PC-3 (cell line): ENCODE measurements around the gene USP40. TPM values are rescaled to one million over a fixed set of nuclear protein-coding genes. Genes with fewer than 3 reads are reported as not detected.
"Not testable (repeated sequence)": the region's sequence is repeated elsewhere in the genome, so short reads cannot be mapped to it uniquely, and the experiment has no call there.

Experiments used
- ATAC-seq: fragments of 200-7000 bp; cut with Tn5 transposase; 2 replicates; pipeline ENCODE4 v1.9.1; 2020; ENCODE audit warnings: mild to moderate bottlenecking, moderate library complexity
- BruUV-seq: library from RNA; stranded (reverse); fragments of 400-500 nt; replicated peaks from 2 replicates; lab custom pipeline; 2021; lab: Mats Ljungman, UMichigan
- CTCF ChIA-PET: fragments of 300-600 bp; sonication (Branson Sonifier 250); formaldehyde crosslinking; loops from one replicate; lab custom pipeline; 2022; ENCODE audit warnings: antibody characterized with exemption; lab: Charles Lee
- POLR2A ChIA-PET: fragments of 300-600 bp; sonication (Branson Sonifier 250); formaldehyde crosslinking; loops from one replicate; lab custom pipeline; 2022; ENCODE audit warnings: antibody characterized with exemption; ENCODE audit not compliant: unreplicated experiment; lab: Charles Lee
- DNase-seq: peaks from one replicate; pipeline ENCODE4 v3.0.0-alpha.2; 2015
- H2AFZ ChIP-seq: fragments of 300-600 bp; sonication (generic); 2 replicates; pipeline ENCODE4 v1.6.0; 2016; ENCODE audit warnings: antibody characterized with exemption, low read length
- H3F3A ChIP-seq: fragments of 300-600 bp; sonication (generic); one replicate; pipeline ENCODE4 v1.6.0; 2017; ENCODE audit warnings: antibody characterized with exemption, low read length, control low read depth, mild to moderate bottlenecking; ENCODE audit not compliant: unreplicated experiment
- H3K27ac ChIP-seq: fragments of 300-600 bp; sonication (generic); 2 replicates; pipeline ENCODE4 v1.5.1; 2016; ENCODE audit warnings: mild to moderate bottlenecking, low read length
- H3K27me3 ChIP-seq: fragments of 300-600 bp; sonication (generic); 2 replicates; pipeline ENCODE4 v1.6.1; 2016; ENCODE audit warnings: low read length, mixed read lengths
- H3K36me3 ChIP-seq: fragments of 300-600 bp; sonication (generic); 2 replicates; pipeline ENCODE4 v1.6.1; 2016; ENCODE audit warnings: low read depth, mixed run types, low read length, mixed read lengths
- H3K4me1 ChIP-seq: fragments of 300-600 bp; sonication (generic); 2 replicates; pipeline ENCODE4 v1.5.1; 2016; ENCODE audit warnings: low read length; ENCODE audit not compliant: insufficient read depth
- H3K4me2 ChIP-seq: fragments of 300-600 bp; sonication (generic); 2 replicates; pipeline ENCODE4 v1.6.0; 2016; ENCODE audit warnings: low read length
- H3K4me3 ChIP-seq: fragments of 300-600 bp; sonication (generic); 2 replicates; pipeline ENCODE4 v1.5.1; 2016; ENCODE audit warnings: mild to moderate bottlenecking, low read length, mixed read lengths
- H3K79me2 ChIP-seq: fragments of 300-600 bp; sonication (generic); 2 replicates; pipeline ENCODE4 v1.6.1; 2017; ENCODE audit warnings: low read length, mixed read lengths
- H3K9ac ChIP-seq: fragments of 300-600 bp; sonication (generic); 2 replicates; pipeline ENCODE4 v1.6.0; 2016; ENCODE audit warnings: mild to moderate bottlenecking, low read length
- H3K9me2 ChIP-seq: fragments of 300-600 bp; sonication (generic); replicated peaks from 2 replicates; pipeline ENCODE4 v1.6.1; 2016; ENCODE audit warnings: mixed run types, low read length, mixed read lengths
- H3K9me3 ChIP-seq: fragments of 300-600 bp; sonication (generic); 2 replicates; pipeline ENCODE4 v1.6.1; 2016; ENCODE audit warnings: low read length, mixed read lengths
- H4K20me1 ChIP-seq: fragments of 300-600 bp; sonication (generic); 2 replicates; pipeline ENCODE4 v1.6.1; 2016; ENCODE audit warnings: low read length, mixed read lengths
- EZH2 ChIP-seq: fragments of 300-600 bp; sonication (generic); IDR thresholded peaks from one replicate; pipeline ENCODE4 v1.6.1; 2017; ENCODE audit warnings: antibody characterized with exemption, mild to moderate bottlenecking, low read length; ENCODE audit not compliant: unreplicated experiment
- EZH2phosphoT487 ChIP-seq: fragments of 300-600 bp; sonication (generic); IDR thresholded peaks from 2 replicates; pipeline ENCODE4 v1.6.1; 2018; ENCODE audit warnings: mild to moderate bottlenecking, antibody characterized with exemption, low read length, borderline replicate concordance
- intact Hi-C: fragments of 100-400 bp; cut with micrococcal nuclease; formaldehyde crosslinking; loops from 2 replicates; pipeline ENCODE4 v1.9.0; 2023
- total RNA-seq: library from RNA; depleted of rRNA; stranded (reverse); fragments of >200 nt; gene quantifications from 2 replicates; pipeline ENCODE4 v1.2.3, GENCODE V29; 2014
- TF ChIP-seq, protein P1 (sequence below): fragments of 300-600 bp; sonication (generic); conservative IDR thresholded peaks from 2 replicates; pipeline ENCODE4 v1.5.1; 2017; ENCODE audit warnings: antibody characterized with exemption, low read depth, mild to moderate bottlenecking, low read length

Gene USP40
- total RNA-seq, 1 experiment from 2014 or later: 32.1 TPM

DNA sequence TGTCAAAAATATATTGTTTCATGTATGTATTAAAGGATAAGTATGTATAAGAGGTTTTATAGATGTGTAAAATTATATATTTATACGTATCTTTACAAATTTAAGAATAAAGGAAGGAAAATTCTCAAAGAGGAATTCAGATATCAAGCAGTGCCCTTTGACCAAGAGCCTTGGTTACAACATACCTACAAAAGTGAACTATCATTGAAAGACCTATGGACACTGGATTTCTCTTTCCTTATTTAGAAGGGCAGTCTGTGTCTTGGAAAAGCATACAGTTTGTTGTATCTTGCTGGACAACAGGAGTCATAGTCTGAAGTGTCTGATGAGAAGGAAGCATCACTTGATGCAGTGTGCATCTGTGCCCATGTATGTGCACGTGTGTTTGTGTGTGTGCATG lies 21.8 kb upstream of the USP40 start:
- no peaks in the 10 kb centered on the region for H3K9me2 ChIP-seq
- no peaks in the 10 kb centered on the region for H3K4me1 ChIP-seq
- intact Hi-C loops: no loop called here
- no peaks in the 10 kb centered on the region for H3K27me3 ChIP-seq
- H3K79me2 ChIP-seq: no peaks in the 10 kb centered on the region
- no peak overlapping the region for H3K4me2 ChIP-seq
- DNase-seq: no peak
- no peak for ATAC-seq
- no peaks in the 10 kb centered on the region for H3K36me3 ChIP-seq
- H3K9me3 ChIP-seq: no peaks in the 10 kb centered on the region
- H2AFZ ChIP-seq: no peak overlapping the region
- TF ChIP-seq, protein P1, sequence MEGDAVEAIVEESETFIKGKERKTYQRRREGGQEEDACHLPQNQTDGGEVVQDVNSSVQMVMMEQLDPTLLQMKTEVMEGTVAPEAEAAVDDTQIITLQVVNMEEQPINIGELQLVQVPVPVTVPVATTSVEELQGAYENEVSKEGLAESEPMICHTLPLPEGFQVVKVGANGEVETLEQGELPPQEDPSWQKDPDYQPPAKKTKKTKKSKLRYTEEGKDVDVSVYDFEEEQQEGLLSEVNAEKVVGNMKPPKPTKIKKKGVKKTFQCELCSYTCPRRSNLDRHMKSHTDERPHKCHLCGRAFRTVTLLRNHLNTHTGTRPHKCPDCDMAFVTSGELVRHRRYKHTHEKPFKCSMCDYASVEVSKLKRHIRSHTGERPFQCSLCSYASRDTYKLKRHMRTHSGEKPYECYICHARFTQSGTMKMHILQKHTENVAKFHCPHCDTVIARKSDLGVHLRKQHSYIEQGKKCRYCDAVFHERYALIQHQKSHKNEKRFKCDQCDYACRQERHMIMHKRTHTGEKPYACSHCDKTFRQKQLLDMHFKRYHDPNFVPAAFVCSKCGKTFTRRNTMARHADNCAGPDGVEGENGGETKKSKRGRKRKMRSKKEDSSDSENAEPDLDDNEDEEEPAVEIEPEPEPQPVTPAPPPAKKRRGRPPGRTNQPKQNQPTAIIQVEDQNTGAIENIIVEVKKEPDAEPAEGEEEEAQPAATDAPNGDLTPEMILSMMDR: no peak
- TF ChIP-seq EZH2phosphoT487 (no peak), EZH2 (no peak)
- BruUV-seq: no TSS peak
- no peak overlapping the region for H3K27ac ChIP-seq
- no peak overlapping the region for H3K4me3 ChIP-seq
- ChIA-PET POLR2A (no interaction called here), CTCF (no interaction called here)
- no peaks in the 10 kb centered on the region for H4K20me1 ChIP-seq
- no peak overlapping the region for H3K9ac ChIP-seq
- H3F3A ChIP-seq: no peaks in the 10 kb centered on the region

DNA sequence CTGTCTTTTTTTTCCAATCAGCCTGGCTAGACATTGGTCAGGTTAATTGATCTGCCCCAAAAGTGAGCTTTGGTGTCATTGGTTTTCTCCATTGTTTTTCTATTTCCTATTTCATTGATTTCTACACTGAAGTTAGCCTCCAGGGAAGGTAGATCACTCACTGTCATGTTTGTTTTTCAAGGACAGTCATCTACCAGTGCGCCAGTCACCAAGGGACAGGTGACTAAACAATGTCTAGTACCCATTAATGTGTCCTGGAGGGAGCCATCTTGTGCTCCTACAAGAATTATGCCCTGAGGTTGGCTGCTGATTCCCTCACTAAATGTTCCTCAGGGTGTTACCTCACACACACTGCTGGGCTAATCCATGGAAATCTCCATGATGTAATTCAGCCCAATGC lies 17.6 kb upstream of the USP40 start:
- POLR2A ChIA-PET: no interaction called here
- Histone ChIP-seq H2AFZ (no peak overlapping the region), H4K20me1 (no peaks in the 10 kb centered on the region), H3K27me3 (no peaks in the 10 kb centered on the region), H3K9me2 (no peaks in the 10 kb centered on the region), H3K9ac (no peak overlapping the region), H3K4me1 (no peaks in the 10 kb centered on the region), H3K4me3 (no peak overlapping the region), H3K79me2 (no peaks in the 10 kb centered on the region), H3F3A (no peaks in the 10 kb centered on the region), H3K9me3 (no peaks in the 10 kb centered on the region), H3K36me3 (no peaks in the 10 kb centered on the region), H3K4me2 (no peak overlapping the region), H3K27ac (no peak overlapping the region)
- CTCF ChIA-PET: no interaction called here
- ATAC-seq: no peak
- TF ChIP-seq EZH2phosphoT487 (no peak), EZH2 (no peak)
- TF ChIP-seq, protein P1: no peak
- intact Hi-C loops: no loop called here
- DNase-seq: no peak
- no TSS peak for BruUV-seq

DNA sequence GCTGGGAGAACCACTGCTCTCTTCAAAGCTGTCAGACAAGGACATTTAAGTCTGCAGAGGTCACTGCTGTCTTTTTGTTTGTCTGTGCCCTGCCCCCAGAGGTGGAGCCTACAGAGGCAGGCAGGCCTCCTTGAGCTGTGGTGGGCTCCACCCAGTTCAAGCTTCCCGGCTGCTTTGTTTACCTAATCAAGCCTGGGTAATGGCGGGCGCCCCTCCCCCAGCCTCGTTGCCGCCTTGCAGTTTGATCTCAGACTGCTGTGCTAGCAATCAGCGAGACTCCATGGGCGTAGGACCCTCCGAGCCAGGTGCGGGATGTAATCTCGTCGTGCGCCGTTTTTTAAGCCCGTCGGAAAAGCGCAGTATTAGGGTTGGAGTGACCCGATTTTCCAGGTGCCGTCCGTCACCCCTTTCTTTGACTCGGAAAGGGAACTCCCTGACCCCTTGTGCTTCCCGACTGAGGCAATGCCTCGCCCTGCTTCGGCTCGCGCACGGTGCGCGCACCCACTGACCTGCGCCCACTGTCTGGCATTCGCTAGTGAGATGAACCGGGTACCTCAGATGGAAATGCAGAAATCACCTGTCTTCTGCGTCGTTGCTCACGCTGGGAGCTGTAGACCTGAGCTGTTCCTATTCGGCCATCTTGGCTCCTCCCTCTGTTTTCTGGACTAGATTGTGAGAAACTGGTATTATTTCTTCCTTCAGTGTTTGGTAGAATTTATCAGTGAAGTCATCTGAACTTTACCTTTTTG lies 16.8 kb upstream of the USP40 start:
- H3K4me3 ChIP-seq, H3K9me2 ChIP-seq, CTCF ChIA-PET, H3K79me2 ChIP-seq, H3K27ac ChIP-seq, ATAC-seq, H3K4me1 ChIP-seq, H4K20me1 ChIP-seq, H3K27me3 ChIP-seq, H3F3A ChIP-seq, H3K36me3 ChIP-seq, H3K9ac ChIP-seq, H3K9me3 ChIP-seq, BruUV-seq, H2AFZ ChIP-seq, H3K4me2 ChIP-seq, DNase-seq, POLR2A ChIA-PET, intact Hi-C loops: not testable (repeated sequence)

DNA sequence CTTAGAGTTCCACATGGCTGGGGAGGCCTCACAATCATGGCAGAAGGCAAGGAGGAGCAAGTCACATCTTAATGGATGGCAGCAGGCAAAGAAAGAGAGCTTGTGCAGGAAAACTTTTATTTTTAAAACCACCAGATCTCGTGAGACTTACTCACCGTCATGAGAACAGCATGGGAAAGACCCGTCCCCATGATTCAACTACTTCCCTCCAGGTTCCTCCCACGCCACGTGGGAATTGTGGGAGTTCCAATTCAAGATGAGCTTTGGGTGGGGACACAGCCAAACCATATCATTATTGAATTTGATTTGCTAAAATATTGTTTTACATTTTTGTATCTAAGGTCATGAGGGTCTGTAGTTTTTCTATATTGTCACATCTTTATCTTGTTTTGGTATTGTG lies 10.8 kb upstream of the USP40 start:
- H3K4me3 ChIP-seq, ATAC-seq, H3K9me3 ChIP-seq, H3K9me2 ChIP-seq, H3K36me3 ChIP-seq, intact Hi-C loops, CTCF ChIA-PET, H3K27me3 ChIP-seq, DNase-seq, H4K20me1 ChIP-seq, H3K79me2 ChIP-seq, H3F3A ChIP-seq, H3K27ac ChIP-seq, H2AFZ ChIP-seq, H3K4me2 ChIP-seq, POLR2A ChIA-PET, H3K4me1 ChIP-seq, H3K9ac ChIP-seq, BruUV-seq: not testable (repeated sequence)
